PC-9 (cell line): ENCODE results near the gene DLX4.

Experiments
- EZH2 ChIP-seq: fragments of 200-600 bp; sonication (generic); IDR thresholded peaks from 2 replicates; pipeline ENCODE4 v1.8.0; 2017; ENCODE audit warnings: antibody characterized with exemption, low read depth
- TF ChIP-seq, protein P1 (sequence below): fragments of 200-600 bp; sonication (generic); conservative IDR thresholded peaks from 2 replicates; pipeline ENCODE4 v1.6.1; 2017; ENCODE audit warnings: mixed run types, antibody characterized with exemption, mild to moderate bottlenecking, moderate library complexity

DNA sequence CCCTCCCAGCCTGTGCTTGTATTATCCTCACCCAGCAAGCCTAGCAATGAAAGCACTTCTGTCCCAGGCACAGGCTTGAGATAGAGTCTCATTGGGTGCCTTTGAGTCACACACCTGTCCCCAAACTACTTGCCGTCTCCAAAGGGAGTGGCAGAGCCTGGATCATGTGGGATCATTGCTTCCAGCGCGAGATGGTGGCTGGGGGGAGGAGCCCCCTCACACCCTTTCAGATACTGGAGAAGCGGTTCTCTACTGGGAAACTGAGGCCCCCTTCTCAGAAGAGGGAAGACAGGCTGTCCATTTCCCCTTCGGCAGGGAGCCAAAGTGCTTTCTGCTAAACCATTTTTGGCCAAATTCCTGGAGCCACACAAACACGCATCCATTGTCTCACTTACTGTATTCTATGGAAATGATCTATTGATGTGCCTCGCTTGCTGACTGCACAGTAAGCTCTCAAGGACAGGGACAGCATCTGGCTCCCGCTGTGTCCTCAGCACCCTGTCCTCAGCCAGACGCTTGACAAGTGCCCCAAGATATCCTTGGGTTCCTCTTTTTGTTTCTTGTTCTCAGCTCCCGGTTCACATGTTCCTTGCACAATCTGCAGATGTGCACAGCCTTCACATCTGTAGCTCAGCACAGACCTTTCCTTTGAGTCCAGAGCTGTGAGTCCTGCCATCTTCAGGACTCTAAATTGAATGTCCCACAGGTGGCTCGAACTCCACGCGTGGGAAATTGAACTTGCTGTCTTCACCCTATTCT, 52.0 kb downstream of the DLX4 start:
- TF ChIP-seq, protein P1, sequence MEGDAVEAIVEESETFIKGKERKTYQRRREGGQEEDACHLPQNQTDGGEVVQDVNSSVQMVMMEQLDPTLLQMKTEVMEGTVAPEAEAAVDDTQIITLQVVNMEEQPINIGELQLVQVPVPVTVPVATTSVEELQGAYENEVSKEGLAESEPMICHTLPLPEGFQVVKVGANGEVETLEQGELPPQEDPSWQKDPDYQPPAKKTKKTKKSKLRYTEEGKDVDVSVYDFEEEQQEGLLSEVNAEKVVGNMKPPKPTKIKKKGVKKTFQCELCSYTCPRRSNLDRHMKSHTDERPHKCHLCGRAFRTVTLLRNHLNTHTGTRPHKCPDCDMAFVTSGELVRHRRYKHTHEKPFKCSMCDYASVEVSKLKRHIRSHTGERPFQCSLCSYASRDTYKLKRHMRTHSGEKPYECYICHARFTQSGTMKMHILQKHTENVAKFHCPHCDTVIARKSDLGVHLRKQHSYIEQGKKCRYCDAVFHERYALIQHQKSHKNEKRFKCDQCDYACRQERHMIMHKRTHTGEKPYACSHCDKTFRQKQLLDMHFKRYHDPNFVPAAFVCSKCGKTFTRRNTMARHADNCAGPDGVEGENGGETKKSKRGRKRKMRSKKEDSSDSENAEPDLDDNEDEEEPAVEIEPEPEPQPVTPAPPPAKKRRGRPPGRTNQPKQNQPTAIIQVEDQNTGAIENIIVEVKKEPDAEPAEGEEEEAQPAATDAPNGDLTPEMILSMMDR = no peak
- TF ChIP-seq EZH2 = no peak
